SKM-1 (cell line): ENCODE results near the gene CRLF2.
"Not testable (repeated sequence)": the region's sequence is repeated elsewhere in the genome, so short reads cannot be mapped to it uniquely, and the experiment has no call there.

Source experiments
- DNase-seq: peaks from one replicate; lab custom pipeline; 2025; ENCODE audit not compliant: unreplicated experiment; lab: John Stamatoyannopoulos, UW

CRLF2 gene

DNA sequence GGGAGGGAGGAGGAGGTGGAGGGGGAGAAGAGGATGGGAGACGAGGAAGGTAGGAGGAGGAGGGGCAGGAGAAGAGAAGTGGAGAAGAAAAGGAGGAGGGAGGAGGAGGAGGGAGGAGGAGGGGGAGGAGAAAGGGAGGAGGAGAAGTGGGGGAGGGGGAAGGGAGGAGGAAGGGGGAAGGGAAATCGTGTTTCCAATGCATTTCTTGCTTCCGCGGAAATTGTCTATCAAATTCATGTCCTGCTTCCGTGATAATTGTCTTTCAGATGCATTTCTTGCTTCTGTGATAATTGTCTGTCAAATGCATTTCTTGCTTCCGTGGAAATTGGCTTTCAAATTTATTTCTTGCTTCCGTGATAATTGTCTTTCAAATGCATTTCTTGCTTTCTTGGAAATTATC lies 43.3 kb downstream of the CRLF2 start:
- no peak for DNase-seq

DNA sequence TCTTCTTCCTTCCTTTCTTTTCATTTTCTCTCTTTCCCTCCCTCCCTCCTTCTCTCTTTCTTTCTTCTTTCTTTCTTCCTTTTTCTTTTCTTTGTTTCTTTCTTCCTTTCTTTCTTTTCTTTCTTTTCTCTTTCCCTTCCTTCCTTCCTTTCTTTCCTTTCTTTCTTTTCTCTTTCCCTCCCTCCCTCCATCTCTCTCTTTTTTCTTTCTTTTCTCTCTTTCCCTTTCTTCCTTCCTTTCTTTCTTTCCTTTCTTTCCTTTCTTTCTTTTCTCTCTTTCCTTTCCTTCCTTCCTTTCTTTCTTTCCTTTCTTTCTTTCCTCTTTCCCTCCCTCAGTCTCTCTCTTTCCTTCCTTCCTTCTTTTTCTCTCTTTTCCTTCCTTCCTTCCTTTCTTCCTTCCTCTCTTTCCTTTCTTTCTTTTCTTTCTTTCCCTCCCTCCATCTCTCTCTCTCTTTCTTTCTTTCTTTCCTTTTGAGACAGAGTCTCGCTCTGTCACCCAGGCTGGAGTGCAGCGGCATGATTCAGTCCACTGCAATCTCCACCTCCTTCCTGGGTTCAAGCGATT lies 44.4 kb downstream of the CRLF2 start:
- no peak for DNase-seq

DNA sequence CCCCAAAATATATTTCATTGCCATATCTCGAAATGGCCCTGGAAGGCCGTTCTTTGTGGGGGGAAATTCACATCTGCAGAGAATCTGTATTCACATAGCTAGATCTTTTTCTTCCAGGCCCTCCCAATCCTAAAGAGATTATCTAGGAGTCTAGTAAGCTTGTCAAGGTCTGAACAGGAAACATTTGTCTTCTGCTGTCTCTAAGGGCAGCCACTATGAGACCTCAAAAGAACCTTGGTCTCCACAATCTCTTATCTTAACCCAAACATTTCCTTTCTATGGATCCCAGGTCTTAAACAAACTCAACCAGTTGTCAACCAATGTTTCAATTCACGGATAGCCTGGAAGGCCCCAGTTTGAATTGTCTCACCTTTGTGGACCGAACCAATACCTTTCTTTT lies 45.0 kb downstream of the CRLF2 start:
- DNase-seq, result no peak

DNA sequence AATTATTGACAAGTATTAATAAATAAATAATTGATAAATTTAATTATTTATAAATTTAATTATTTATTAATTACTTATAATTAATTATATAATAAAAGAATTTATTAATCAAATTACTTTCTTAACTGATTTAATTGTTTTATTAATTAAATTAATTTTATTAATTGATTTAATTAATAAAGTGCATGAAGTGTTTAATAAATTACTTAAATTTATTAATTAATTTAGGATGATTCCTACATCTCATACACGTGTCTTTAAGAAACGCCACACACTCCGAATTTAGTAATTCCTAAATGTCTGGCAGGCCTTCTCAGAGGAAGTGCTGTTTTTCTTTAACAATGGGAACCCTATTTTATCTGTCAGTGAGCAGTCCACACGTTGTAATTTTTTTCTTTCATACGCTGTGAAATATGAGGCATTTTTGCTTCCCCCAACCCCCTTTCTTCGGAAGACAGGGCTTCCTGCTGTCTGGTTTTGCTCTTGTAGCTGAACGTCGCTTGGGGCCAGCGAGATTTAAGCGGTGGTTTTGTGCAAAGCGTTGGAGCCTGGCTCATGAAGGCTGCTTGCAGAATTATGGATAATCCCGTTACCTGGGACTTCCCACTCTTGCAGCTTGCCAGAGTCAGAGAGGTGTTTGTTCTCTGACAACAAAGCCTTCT lies 46.8 kb downstream of the CRLF2 start:
- no peak for DNase-seq

DNA sequence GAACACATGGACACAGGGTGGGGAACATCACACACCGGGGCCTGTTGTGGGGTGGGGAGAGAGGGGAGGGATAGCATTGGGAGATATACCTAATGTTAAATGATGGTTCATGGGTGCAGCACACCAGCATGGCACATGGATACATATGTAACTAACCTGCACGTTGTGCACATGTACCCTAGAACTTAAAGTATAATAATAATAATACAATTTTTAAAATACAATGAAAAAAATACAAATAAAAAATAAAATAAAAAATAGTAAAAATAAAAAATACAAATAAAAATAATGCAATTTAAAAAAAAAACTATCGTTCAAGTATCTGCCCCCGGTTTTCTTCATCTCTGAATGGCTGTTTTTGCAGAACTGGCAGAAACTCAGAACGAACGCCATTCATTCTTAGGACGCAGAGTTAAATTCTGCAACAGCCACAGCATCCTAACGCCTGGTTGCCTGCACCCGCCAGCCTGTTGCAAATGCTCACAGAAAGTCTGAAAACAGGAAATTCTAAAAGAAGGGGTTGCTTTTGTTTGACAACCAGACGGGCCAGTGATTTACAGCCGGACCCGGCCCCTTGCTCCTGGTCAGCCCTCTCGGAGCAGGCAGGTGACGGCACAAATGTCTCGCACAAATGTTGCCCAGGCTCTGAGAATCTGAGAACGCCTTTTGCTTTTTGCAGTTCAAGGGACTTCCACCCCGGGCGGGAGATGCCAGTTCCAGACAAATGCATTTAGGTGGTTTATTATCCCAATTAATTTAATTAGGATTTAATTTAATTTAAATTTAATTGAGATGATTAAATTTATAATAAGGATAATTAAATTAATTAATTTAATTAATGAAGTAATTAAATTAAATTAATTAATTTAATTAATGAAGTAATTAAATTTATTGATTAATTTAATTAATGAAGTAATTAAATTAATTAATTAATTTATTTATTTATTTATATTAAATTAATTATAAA lies 47.8 kb downstream of the CRLF2 start:
- DNase-seq, result no peak

DNA sequence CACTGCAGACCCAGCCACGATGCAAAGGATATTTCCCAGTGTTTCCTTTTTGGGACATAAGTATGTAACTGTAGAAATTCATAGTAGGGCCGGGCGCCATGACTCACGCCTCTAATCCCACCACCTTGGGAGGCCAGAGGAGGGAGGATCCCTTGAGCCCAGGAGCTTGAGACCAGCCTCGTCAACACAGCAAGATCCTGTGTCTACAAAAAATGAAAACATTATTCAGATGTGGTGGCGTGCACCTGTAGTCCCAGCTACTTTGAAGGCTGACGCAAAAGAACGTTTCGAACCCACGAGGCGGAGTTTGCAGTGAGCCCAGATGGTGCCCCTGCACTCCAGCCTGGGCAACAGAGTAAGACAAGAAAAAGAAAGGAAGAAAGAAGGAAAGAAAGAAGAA lies 49.2 kb downstream of the CRLF2 start:
- DNase-seq, result no peak

DNA sequence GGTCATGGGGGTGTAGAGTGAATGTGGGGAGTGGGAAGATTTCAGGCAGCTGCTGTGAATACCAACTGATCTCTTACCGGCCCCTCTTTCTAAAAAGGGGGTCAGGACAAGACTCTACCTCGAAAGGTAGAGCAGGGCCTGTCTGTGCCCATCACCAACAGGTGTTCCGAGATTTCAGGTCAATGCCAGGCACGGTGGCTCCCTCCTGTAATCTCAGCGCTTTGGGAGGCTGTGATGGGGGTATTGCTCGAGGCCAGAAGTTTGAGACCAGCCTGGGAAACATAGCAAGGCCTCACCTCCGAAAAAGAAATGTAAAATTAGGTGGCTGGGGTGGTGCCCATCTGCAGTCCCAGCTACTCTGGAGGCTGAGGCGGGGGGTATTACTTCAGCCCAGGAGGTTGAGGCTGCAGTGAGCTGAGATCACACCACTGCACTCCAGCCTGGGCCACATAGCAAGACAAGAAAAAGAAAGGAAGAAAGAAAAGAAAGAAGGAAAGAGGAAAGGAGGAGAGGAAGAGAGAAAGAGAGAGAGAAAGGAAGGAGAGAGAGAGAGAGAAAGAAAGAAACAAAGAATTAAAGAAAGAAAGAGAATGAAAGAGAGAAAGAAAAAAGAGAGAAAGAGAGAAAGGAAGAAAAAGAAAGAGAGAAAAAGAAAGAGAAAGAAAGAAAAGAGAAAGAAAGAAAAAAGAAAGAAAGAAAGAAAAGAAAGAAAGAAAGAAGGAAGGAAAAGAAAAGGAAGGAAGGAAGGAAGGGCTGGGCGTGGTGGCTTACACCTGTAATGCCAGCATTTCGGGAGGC lies 50.1 kb downstream of the CRLF2 start:
- no peak for DNase-seq

DNA sequence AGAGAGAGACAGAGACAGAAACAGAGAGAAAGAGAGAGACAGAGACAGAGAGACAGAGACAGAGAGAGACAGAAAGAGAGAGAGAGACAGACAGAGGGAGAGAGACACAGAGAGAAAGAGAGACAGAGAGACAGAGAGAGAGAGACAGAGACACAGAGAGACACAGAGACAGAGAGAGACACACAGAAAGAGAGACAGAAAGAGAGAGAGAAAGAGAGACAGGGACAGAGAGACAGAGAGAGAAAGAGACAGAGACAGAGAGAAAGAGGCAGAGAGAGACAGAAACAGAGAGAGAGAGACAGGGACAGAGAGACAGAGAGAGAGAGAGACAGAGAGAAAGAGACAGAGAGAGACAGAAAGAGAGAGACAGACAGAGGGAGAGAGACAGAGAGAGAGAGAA lies 52.9 kb downstream of the CRLF2 start:
- no peak for DNase-seq

DNA sequence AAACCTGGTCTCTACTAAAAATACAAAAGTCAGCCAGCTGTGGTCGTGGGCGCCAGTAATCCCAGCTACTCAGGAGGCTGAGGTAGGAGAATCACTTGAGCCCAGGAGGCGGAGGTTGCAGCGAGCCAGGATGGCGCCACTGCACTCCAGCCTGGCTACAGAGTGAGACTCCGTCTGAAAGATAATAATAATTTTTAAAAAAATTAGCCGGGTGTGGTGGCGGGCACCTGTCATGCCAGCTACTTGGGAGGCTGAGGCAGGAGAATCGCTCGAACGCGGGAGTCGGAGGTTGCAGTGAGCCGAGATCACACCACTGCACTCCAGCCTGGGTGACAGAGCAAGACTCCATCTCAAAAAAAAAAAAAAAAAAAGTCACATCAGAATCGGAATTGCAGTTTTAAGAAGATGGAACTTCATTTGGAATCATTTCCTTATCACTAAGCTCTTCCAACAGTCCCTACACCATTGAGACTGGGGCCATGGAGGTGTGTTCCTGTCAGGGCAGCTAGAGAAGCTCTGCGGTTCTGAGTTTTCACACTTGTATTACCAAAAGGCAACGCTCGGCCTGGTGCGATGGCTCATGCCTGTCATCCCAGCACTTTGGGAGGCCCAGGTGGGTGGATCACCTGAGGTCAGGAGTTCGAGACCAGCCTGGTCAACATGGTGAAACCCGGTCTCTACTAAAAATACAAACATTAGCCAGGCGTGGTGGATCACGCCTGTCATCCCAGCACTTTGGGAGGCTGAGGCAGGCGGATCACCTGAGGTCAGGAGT lies 55.6 kb downstream of the CRLF2 start:
- DNase-seq, result not testable (repeated sequence)

DNA sequence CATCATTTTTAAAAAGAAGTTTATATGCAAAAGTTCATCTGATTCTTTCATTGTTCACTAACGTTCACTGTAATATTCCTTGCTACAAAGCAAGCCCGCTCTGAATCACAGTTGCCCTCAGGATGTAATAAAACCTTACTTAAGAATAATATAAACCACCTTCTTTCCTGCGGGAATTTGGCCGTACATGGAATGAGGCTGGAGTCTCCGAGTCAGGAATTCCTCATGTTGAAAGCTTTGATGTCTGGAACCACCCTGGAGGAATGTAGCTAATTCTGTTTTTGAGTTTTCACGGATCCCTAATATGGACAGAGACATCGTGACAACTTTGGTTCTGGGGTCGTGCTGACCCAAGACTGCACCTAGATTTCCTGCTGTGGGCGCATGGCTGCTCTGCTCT lies 58.5 kb downstream of the CRLF2 start:
- DNase-seq, result no peak

DNA sequence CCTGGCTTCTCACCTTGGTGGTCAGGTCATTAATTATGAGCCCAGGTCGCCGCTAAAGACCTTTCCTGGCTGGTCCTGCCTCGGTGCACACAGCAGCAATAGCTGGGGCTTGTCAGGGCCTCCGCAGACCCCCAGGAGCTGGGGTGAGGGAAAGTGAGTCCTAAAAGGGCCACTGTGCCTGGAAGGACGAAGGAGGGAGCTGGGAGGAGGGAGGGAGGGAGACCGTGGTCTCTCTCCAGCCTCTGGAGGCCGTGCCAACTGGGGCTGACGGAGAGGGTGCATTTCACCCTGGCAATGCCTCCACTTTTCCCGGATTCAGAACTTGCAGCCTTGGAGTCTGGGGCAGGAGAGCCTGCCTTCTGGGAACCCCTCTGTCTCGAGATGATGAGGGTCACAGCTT lies 60.4 kb downstream of the CRLF2 start:
- DNase-seq, result no peak

DNA sequence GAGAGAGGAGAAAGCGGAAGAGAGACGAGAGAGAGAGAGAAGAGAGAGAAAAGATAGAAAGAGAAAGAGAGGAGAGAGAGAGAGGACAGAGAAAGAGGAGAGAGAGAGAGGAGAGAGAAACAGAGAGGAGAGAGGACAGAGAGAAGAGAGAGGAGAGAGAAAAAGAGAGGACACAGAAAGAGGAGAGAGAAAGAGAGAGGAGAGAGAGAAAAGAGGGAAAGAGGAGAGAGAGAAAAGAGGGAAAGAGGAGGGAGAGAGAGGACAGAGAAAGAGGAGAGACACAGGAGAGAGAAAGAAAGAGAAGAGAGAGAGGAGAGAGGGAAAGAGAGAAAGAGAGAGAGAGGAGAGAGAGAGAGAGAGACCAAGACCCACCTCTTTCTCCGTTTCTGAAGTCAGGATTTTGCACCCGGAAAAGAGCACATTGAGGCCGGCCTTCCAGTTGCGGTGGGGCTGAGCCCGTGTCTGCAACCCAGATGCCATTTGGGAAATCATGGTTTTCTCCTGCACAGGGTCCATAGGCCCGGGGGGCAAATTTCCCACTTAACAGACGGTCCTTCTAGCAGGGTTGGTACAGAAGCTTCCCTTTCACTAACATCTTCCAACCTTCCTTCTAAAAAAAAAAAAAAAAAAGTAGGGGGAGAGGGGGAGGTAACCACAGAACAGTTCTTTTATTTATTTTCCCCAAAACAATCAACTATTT lies 60.9 kb downstream of the CRLF2 start:
- DNase-seq, result no peak

DNA sequence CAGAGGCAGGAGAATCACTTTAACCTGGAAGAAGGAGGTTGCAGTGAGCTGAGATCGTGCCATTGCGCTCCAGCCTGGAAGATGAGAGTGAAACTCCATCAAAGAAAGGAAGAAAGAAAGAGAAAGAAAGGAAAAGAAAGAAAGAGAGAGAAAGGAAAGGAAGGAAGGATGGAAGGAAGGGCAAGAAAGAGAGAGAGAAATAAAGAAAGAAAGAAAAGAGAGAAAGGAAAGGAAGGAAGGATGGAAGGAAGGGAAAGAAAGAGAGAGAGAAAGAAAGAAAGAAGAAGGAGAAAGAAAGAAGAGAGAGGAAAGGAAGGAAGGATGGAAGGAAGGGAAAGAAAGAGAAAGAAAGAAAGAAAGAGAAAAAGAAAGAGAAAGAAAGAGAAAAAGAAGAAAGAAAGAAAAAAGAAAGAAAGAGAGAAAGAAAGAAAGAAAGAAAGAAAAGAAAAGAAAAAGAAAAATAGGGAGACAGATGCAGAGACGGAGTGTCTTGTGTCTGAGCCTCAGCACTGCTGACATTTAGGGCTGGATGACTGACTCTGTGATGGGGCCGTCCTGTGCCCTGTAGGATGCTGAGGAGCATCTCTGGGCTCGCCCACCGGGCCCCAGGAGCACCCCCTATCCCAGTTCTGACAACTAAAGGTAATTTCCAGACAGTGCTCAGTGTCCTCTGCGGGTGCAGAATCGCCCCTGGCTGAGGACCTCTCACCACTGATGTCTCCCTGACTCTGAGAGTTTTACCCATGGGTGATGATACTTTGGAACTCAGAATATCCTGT lies 61.7 kb downstream of the CRLF2 start:
- no peak for DNase-seq

DNA sequence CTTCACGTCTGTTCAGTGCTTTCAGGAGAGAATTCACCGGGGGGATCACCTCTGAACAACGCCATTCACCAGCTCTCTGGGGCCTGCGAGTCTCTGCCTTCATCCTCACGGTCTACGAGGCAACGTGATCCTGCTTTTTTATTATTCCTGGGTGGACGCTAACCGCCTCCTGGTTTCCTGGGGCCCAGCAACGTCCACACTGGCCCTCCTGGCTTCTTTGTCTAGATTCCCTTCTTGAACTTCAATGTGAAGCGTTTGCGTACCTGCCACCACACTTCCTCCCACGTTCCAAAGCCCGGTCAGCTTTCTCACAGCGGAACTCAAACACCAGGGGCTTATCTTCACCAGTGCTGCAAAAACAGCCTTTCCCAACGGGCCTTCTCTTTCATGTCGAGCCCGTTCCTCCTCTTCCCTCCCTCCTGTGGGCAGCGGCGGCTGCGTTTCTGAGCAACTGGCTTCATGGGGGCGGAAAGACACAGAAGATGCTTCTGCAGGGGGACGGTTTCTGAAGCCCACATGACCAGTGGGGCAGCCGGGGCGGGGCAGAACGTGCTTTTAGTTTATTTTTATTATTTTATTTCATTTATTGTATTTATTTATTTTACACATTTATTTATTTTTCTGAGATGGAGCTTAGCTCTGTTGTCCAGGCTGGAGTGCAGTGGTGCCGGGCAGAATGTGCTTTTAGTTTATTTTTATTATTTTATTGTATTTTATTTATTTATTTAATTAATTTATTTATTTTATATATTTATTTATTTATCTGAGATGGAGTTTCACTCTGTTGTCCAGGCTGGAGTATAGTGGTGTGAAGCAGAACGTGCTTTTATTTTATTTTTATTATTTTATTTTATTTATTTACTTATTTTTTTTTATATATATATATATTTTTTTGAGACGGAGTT lies 64.6 kb downstream of the CRLF2 start:
- no peak for DNase-seq

DNA sequence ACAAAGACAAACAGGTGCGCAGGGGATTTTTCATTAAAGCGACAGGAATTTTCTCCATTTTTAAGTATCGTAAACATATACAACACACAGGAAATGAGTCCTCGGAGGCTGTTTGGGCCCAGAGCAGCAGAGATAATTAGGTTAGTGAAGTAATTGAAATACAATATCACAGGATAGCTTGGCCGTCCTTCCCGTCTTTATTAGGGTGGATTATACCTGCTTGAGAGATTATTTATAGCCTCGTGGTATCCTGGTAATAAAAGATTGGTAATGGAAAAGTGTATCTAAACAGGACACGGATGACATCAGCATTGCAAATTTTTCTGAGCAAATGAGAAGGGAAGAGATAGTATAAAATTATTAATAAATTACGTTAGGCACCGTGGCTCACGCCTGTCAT lies 68.2 kb downstream of the CRLF2 start:
- no peak for DNase-seq
